Mucosa of stomach (tissue), 1 donor: ENCODE results near the gene GLI3.

Experiments
- H3K27me3 ChIP-seq: one replicate; pipeline ENCODE4 v1.7.0; 2013; ENCODE audit warnings: mild to moderate bottlenecking, low read length; ENCODE audit not compliant: control insufficient read depth, insufficient read depth
- H3K36me3 ChIP-seq: one replicate; pipeline ENCODE4 v1.7.0; 2013; ENCODE audit warnings: low read length; ENCODE audit not compliant: control insufficient read depth, insufficient read depth
- H3K4me1 ChIP-seq: one replicate; pipeline ENCODE4 v1.7.0; 2013; ENCODE audit warnings: mild to moderate bottlenecking, low read length; ENCODE audit not compliant: control insufficient read depth, insufficient read depth
- H3K4me3 ChIP-seq: one replicate; pipeline ENCODE4 v1.7.0; 2013; ENCODE audit warnings: low read length
- H3K9ac ChIP-seq: one replicate; pipeline ENCODE4 v1.7.0; 2013; ENCODE audit warnings: mild to moderate bottlenecking, low read length, moderate library complexity
- H3K9me3 ChIP-seq: one replicate; pipeline ENCODE4 v1.7.0; 2013; ENCODE audit warnings: mild to moderate bottlenecking, low read length, moderate library complexity; ENCODE audit not compliant: control insufficient read depth
- donor health status: Pancreatic carcinoma.

Gene GLI3

GRCh38 chr7:41948503-41948902 lies 288.5 kb downstream of the GLI3 start:
- Histone ChIP-seq H3K27me3 (no peaks in the 10 kb centered on the region), H3K9me3 (no peaks in the 10 kb centered on the region), H3K4me1 (peaks cover under 1% of the 10 kb centered on the region), H3K9ac (no peak overlapping the region), H3K36me3 (no peaks in the 10 kb centered on the region), H3K4me3 (no peak overlapping the region)

- no peak overlapping the region for H3K9ac ChIP-seq
- peaks cover 9% of the 10 kb centered on the region for H3K4me1 ChIP-seq
- H3K4me3 ChIP-seq, result no peak overlapping the region
- no peaks in the 10 kb centered on the region for H3K36me3 ChIP-seq
- H3K9me3 ChIP-seq, result no peaks in the 10 kb centered on the region
- H3K27me3 ChIP-seq, result peaks cover 19% of the 10 kb centered on the region
Observed at GRCh38 chr7:41943094-41943577, 293.9 kb downstream of the GLI3 start.

- Histone ChIP-seq H3K4me1 (peaks cover 9% of the 10 kb centered on the region), H3K4me3 (no peak overlapping the region), H3K9ac (no peak overlapping the region), H3K36me3 (no peaks in the 10 kb centered on the region), H3K9me3 (no peaks in the 10 kb centered on the region), H3K27me3 (peaks cover 19% of the 10 kb centered on the region)
Observed at GRCh38 chr7:41942468-41943093, 294.4 kb downstream of the GLI3 start.

- no peaks in the 10 kb centered on the region for H3K9me3 ChIP-seq
- peaks cover 9% of the 10 kb centered on the region for H3K4me1 ChIP-seq
- no peak overlapping the region for H3K9ac ChIP-seq
- H3K27me3 ChIP-seq, result peaks cover 19% of the 10 kb centered on the region
- H3K4me3 ChIP-seq, result no peak overlapping the region
- no peaks in the 10 kb centered on the region for H3K36me3 ChIP-seq
Observed at GRCh38 chr7:41940760-41941343, 296.2 kb downstream of the GLI3 start.

- H3K9ac ChIP-seq, result no peak overlapping the region
- H3K9me3 ChIP-seq, result no peaks in the 10 kb centered on the region
- H3K4me1 ChIP-seq, result peaks cover 7% of the 10 kb centered on the region
- H3K27me3 ChIP-seq, result peaks cover 19% of the 10 kb centered on the region
- no peak overlapping the region for H3K4me3 ChIP-seq
- H3K36me3 ChIP-seq, result no peaks in the 10 kb centered on the region
Observed at GRCh38 chr7:41938371-41938770, 298.6 kb downstream of the GLI3 start.

- Histone ChIP-seq H3K36me3 (no peaks in the 10 kb centered on the region), H3K27me3 (no peaks in the 10 kb centered on the region), H3K9ac (no peak overlapping the region), H3K4me3 (no peak overlapping the region), H3K4me1 (no peaks in the 10 kb centered on the region), H3K9me3 (no peaks in the 10 kb centered on the region)
Observed at GRCh38 chr7:41933427-41933826, 303.6 kb downstream of the GLI3 start.

GRCh38 chr7:41931263-41931646 lies 305.8 kb downstream of the GLI3 start:
- H3K36me3 ChIP-seq, result no peaks in the 10 kb centered on the region
- no peak overlapping the region for H3K4me3 ChIP-seq
- H3K9me3 ChIP-seq, result no peaks in the 10 kb centered on the region
- H3K4me1 ChIP-seq, result no peaks in the 10 kb centered on the region
- H3K27me3 ChIP-seq, result no peaks in the 10 kb centered on the region
- no peak overlapping the region for H3K9ac ChIP-seq

- Histone ChIP-seq H3K36me3 (no peaks in the 10 kb centered on the region), H3K4me1 (no peaks in the 10 kb centered on the region), H3K9me3 (no peaks in the 10 kb centered on the region), H3K4me3 (no peak overlapping the region), H3K9ac (no peak overlapping the region), H3K27me3 (no peaks in the 10 kb centered on the region)
Observed at GRCh38 chr7:41930538-41931262, 306.3 kb downstream of the GLI3 start.

- Histone ChIP-seq H3K36me3 (no peaks in the 10 kb centered on the region), H3K4me3 (no peak overlapping the region), H3K4me1 (no peaks in the 10 kb centered on the region), H3K9me3 (no peaks in the 10 kb centered on the region), H3K9ac (no peak overlapping the region), H3K27me3 (no peaks in the 10 kb centered on the region)
Observed at GRCh38 chr7:41928781-41929180, 308.2 kb downstream of the GLI3 start.

- no peaks in the 10 kb centered on the region for H3K27me3 ChIP-seq
- no peaks in the 10 kb centered on the region for H3K4me1 ChIP-seq
- H3K4me3 ChIP-seq, result no peak overlapping the region
- no peak overlapping the region for H3K9ac ChIP-seq
- H3K9me3 ChIP-seq, result no peaks in the 10 kb centered on the region
- no peaks in the 10 kb centered on the region for H3K36me3 ChIP-seq
Observed at GRCh38 chr7:41928166-41928565, 308.8 kb downstream of the GLI3 start.

GRCh38 chr7:41927380-41927779 lies 309.6 kb downstream of the GLI3 start:
- no peaks in the 10 kb centered on the region for H3K9me3 ChIP-seq
- no peak overlapping the region for H3K4me3 ChIP-seq
- H3K4me1 ChIP-seq, result no peaks in the 10 kb centered on the region
- H3K27me3 ChIP-seq, result no peaks in the 10 kb centered on the region
- H3K9ac ChIP-seq, result no peak overlapping the region
- no peaks in the 10 kb centered on the region for H3K36me3 ChIP-seq

GRCh38 chr7:41925946-41926345 lies 311.1 kb downstream of the GLI3 start:
- H3K4me3 ChIP-seq, result no peak overlapping the region
- no peaks in the 10 kb centered on the region for H3K36me3 ChIP-seq
- no peaks in the 10 kb centered on the region for H3K9me3 ChIP-seq
- no peaks in the 10 kb centered on the region for H3K27me3 ChIP-seq
- no peak overlapping the region for H3K9ac ChIP-seq
- no peaks in the 10 kb centered on the region for H3K4me1 ChIP-seq
